GM12873 (cell line): ENCODE results near the gene LMAN2L.

Experiments
- CTCF ChIP-seq: IDR thresholded peaks from 2 replicates; pipeline ENCODE4 v1.5.1; 2012; ENCODE audit warnings: low read depth, mild to moderate bottlenecking, moderate library complexity, low read length, control low read depth; ENCODE audit not compliant: insufficient read depth; ENCODE audit errors: missing control alignments

Gene LMAN2L

GRCh38 chr2:96772903-96773671 lies 33.2 kb upstream of the LMAN2L start:
- TF ChIP-seq CTCF = no peak

- no peak for TF ChIP-seq CTCF
Observed at GRCh38 chr2:96771796-96772618, 32.1 kb upstream of the LMAN2L start.

GRCh38 chr2:96770442-96771202 lies 30.8 kb upstream of the LMAN2L start:
- TF ChIP-seq CTCF = no peak

- no peak for TF ChIP-seq CTCF
Observed at GRCh38 chr2:96769814-96770213, 29.9 kb upstream of the LMAN2L start.

- TF ChIP-seq CTCF = no peak
Observed at GRCh38 chr2:96768083-96768561, 28.3 kb upstream of the LMAN2L start.

- no peak for TF ChIP-seq CTCF
Observed at GRCh38 chr2:96767135-96767871, 27.4 kb upstream of the LMAN2L start.
